IMR-90 (cell line): ENCODE data around the gene APOE. TPM values are rescaled to one million over a fixed set of nuclear protein-coding genes. Genes with fewer than 3 reads are reported as not detected.

Source experiments
- ATAC-seq: fragments of 200-7000 bp; cut with Tn5 transposase; 2 replicates; pipeline ENCODE4 v1.9.1; 2020; ENCODE audit warnings: low read depth, mild to moderate bottlenecking, moderate library complexity
- BruUV-seq: library from RNA; stranded (reverse); fragments of 400-500 nt; replicated peaks from 2 replicates; lab custom pipeline; 2021; lab: Mats Ljungman, UMichigan
- CTCF ChIA-PET: fragments of 300-600 bp; formaldehyde crosslinking; extraction: SDS; loops from one replicate; lab custom pipeline; 2021; ENCODE audit warnings: antibody characterized with exemption; lab: Yijun Ruan, JAX
- POLR2A ChIA-PET: fragments of 300-600 bp; sonication (Branson Sonifier 250); formaldehyde crosslinking; loops from one replicate; lab custom pipeline; 2022; ENCODE audit warnings: antibody characterized with exemption; ENCODE audit not compliant: unreplicated experiment; lab: Charles Lee
- DNase-seq: peaks from one replicate; pipeline ENCODE4 v3.0.0; 2013
- H2AFZ ChIP-seq: replicated peaks from 2 replicates; pipeline ENCODE3; 2013; ENCODE audit warnings: low read length, mild to moderate bottlenecking; ENCODE audit not compliant: poor library complexity
- H2AK5ac ChIP-seq: 2 replicates; pipeline ENCODE4 v1.6.1; 2013; ENCODE audit warnings: low read depth, low read length, inconsistent platforms
- H2AK9ac ChIP-seq: replicated peaks from 2 replicates; pipeline ENCODE3; 2013; ENCODE audit warnings: mild to moderate bottlenecking, low read depth, low read length, moderate library complexity; ENCODE audit not compliant: poor library complexity
- H2BK120ac ChIP-seq: 2 replicates; pipeline ENCODE4 v1.6.1; 2013; ENCODE audit warnings: low read depth, low read length, inconsistent platforms
- H2BK15ac ChIP-seq: 3 replicates; pipeline ENCODE4 v1.6.1; 2013; ENCODE audit warnings: low read depth, low read length, inconsistent platforms
- H2BK20ac ChIP-seq: 2 replicates; pipeline ENCODE4 v1.6.1; 2013; ENCODE audit warnings: low read depth, mild to moderate bottlenecking, inconsistent platforms, low read length, moderate library complexity
- H2BK5ac ChIP-seq: 2 replicates; pipeline ENCODE4 v1.6.1; 2013; ENCODE audit warnings: mild to moderate bottlenecking, low read depth, low read length, inconsistent platforms; ENCODE audit not compliant: poor library complexity, severe bottlenecking
- H3K14ac ChIP-seq: replicated peaks from 2 replicates; pipeline ENCODE4 v1.6.1; 2013; ENCODE audit warnings: low read depth, low read length, inconsistent platforms
- H3K18ac ChIP-seq: 2 replicates; pipeline ENCODE4 v1.6.1; 2013; ENCODE audit warnings: low read depth, low read length, control low read depth
- H3K23ac ChIP-seq: 2 replicates; pipeline ENCODE4 v1.6.1; 2013; ENCODE audit warnings: low read depth, low read length, inconsistent platforms
- H3K27ac ChIP-seq: 2 replicates; pipeline ENCODE4 v1.5.1; 2013; ENCODE audit warnings: mild to moderate bottlenecking, control low read depth, low read length; ENCODE audit not compliant: insufficient read depth
- H3K27me3 ChIP-seq: 2 replicates; pipeline ENCODE4 v1.6.1; 2013; ENCODE audit warnings: low read length; ENCODE audit not compliant: control insufficient read depth, insufficient read depth
- H3K36me3 ChIP-seq: 2 replicates; pipeline ENCODE4 v1.6.1; 2013; ENCODE audit warnings: low read length, mixed read lengths; ENCODE audit not compliant: control insufficient read depth, insufficient read depth
- H3K4ac ChIP-seq: 2 replicates; pipeline ENCODE4 v1.6.1; 2013; ENCODE audit warnings: low read depth, low read length, inconsistent platforms
- H3K4me1 ChIP-seq: 2 replicates; pipeline ENCODE4 v1.6.1; 2013; ENCODE audit warnings: low read length, mixed read lengths; ENCODE audit not compliant: control insufficient read depth, insufficient read depth
- H3K4me2 ChIP-seq: 2 replicates; pipeline ENCODE4 v1.6.1; 2013; ENCODE audit warnings: low read depth, mild to moderate bottlenecking, control low read depth, low read length, moderate library complexity
- H3K4me3 ChIP-seq: 2 replicates; pipeline ENCODE4 v1.5.1; 2013; ENCODE audit warnings: low read depth, mild to moderate bottlenecking, control low read depth, low read length, moderate library complexity; ENCODE audit not compliant: insufficient read depth
- H3K56ac ChIP-seq: 2 replicates; pipeline ENCODE4 v1.6.1; 2013; ENCODE audit warnings: low read length, inconsistent platforms; ENCODE audit not compliant: insufficient read depth; ENCODE audit errors: extremely low read depth
- H3K79me1 ChIP-seq, 2 experiments: 2 replicates each; pipeline ENCODE4 v1.6.1; 2013; ENCODE audit warnings: low read length in 2 of 2, inconsistent platforms in 1 of 2, low read depth in 1 of 2
- H3K9ac ChIP-seq: 2 replicates; pipeline ENCODE4 v1.6.1; 2013; ENCODE audit warnings: low read depth, low read length, control low read depth
- H3K9me1 ChIP-seq: 2 replicates; pipeline ENCODE4 v1.6.1; 2013; ENCODE audit warnings: low read length, inconsistent platforms; ENCODE audit not compliant: insufficient read depth
- H3K9me3 ChIP-seq: 2 replicates; pipeline ENCODE4 v1.6.1; 2013; ENCODE audit warnings: low read length; ENCODE audit not compliant: control insufficient read depth, insufficient read depth
- H4K20me1 ChIP-seq: 2 replicates; pipeline ENCODE4 v1.6.1; 2013; ENCODE audit warnings: low read length, inconsistent platforms; ENCODE audit not compliant: insufficient read depth
- H4K5ac ChIP-seq: 2 replicates; pipeline ENCODE4 v1.6.1; 2013; ENCODE audit warnings: mild to moderate bottlenecking, low read depth, low read length, control low read depth
- H4K8ac ChIP-seq, 2 experiments: 2 replicates each; pipeline ENCODE4 v1.6.1; 2013; ENCODE audit warnings: low read depth in 2 of 2, low read length in 2 of 2, control low read depth in 1 of 2, inconsistent platforms in 1 of 2
- H4K91ac ChIP-seq: 2 replicates; pipeline ENCODE4 v1.6.1; 2013; ENCODE audit warnings: low read depth, low read length, inconsistent platforms; ENCODE audit not compliant: insufficient read depth
- CEBPB ChIP-seq: IDR thresholded peaks from 2 replicates; pipeline ENCODE4 v1.6.1; 2012; ENCODE audit warnings: low read depth, low read length, improper control_type of control experiment
- CHD1 ChIP-seq: IDR thresholded peaks from 2 replicates; pipeline ENCODE4 v1.6.1; 2012; ENCODE audit warnings: low read depth, low read length, improper control_type of control experiment
- CTCF ChIP-seq: conservative IDR thresholded peaks from 2 replicates; pipeline ENCODE4 v1.5.1; 2012; ENCODE audit warnings: mild to moderate bottlenecking, low read depth, low read length, improper control_type of control experiment
- FOS ChIP-seq: fragments of 150-350 bp; IDR thresholded peaks from 2 replicates; pipeline ENCODE4 v1.6.1; 2016; ENCODE audit warnings: low read depth, low read length
- MAFK ChIP-seq: IDR thresholded peaks from 2 replicates; pipeline ENCODE4 v1.6.1; 2012; ENCODE audit warnings: low read depth, low read length, improper control_type of control experiment
- MAZ ChIP-seq: IDR thresholded peaks from 2 replicates; pipeline ENCODE4 v1.6.1; 2012; ENCODE audit warnings: low read depth, mild to moderate bottlenecking, low read length, improper control_type of control experiment, moderate library complexity, borderline replicate concordance
- MXI1 ChIP-seq: IDR thresholded peaks from 2 replicates; pipeline ENCODE4 v1.6.1; 2012; ENCODE audit warnings: low read depth, mild to moderate bottlenecking, low read length, moderate library complexity, borderline replicate concordance
- NFE2L2 ChIP-seq: fragments of 150-350 bp; IDR thresholded peaks from 2 replicates; pipeline ENCODE4 v1.6.1; 2016; ENCODE audit warnings: low read depth, mild to moderate bottlenecking, low read length
- POLR2A ChIP-seq: IDR thresholded peaks from 2 replicates; pipeline ENCODE4 v1.6.1; 2012; ENCODE audit warnings: mild to moderate bottlenecking, low read depth, low read length
- RAD21 ChIP-seq: IDR thresholded peaks from 2 replicates; pipeline ENCODE4 v1.6.1; 2012; ENCODE audit warnings: low read length, improper control_type of control experiment
- RCOR1 ChIP-seq: IDR thresholded peaks from 2 replicates; pipeline ENCODE4 v1.6.1; 2012; ENCODE audit warnings: mild to moderate bottlenecking, low read length, improper control_type of control experiment; ENCODE audit not compliant: insufficient replicate concordance
- RFX5 ChIP-seq: IDR thresholded peaks from 2 replicates; pipeline ENCODE4 v1.8.0; 2012; ENCODE audit warnings: low read depth, mild to moderate bottlenecking, low read length, moderate library complexity
- USF2 ChIP-seq: fragments of 150-350 bp; IDR thresholded peaks from 2 replicates; pipeline ENCODE4 v1.6.1; 2017; ENCODE audit warnings: mild to moderate bottlenecking, antibody characterized with exemption, low read length, low read depth
- WGBS, 2 experiments: methylation state at CpG; one replicate each; pipeline versions ENCODE4 v1.1.5 to v1.1.7; 2013; ENCODE audit warnings: missing lambda C conversion rate in 2 of 2; ENCODE audit not compliant: insufficient read length in 1 of 2; ENCODE audit errors: extremely low coverage in 2 of 2; 5-methylcytosine and 5-hydroxymethylcytosine counted together
- dilution Hi-C: fragments of 300-500 bp; cut with HindIII; formaldehyde crosslinking; loops from one replicate; pipeline ENCODE4 v1.14.3; 2018; ENCODE audit warnings: low sequenced_read_pairs; ENCODE audit not compliant: unreplicated experiment
- in situ Hi-C: fragments of 300-500 bp; cut with MboI; formaldehyde crosslinking; loops from 3 replicates; pipeline ENCODE4 v1.14.3; 2019; ENCODE audit warnings: low sequenced_read_pairs, inconsistent platforms, mixed read lengths
- intact Hi-C: fragments of 100-400 bp; cut with micrococcal nuclease; formaldehyde crosslinking; loops from 2 replicates; pipeline ENCODE4 v1.10.0; 2022
- polyA plus RNA-seq, 3 experiments: library from polyadenylated mRNA; depleted of rRNA; stranded (reverse); fragments of >200 nt; gene quantifications; 2 replicates each; pipeline ENCODE4 v1.2.3, GENCODE V29; 2012; ENCODE audit warnings: low replicate concordance in 1 of 3
- total RNA-seq: library from RNA; depleted of rRNA; stranded (reverse); fragments of >200 nt; gene quantifications from 2 replicates; pipeline ENCODE4 v1.2.3, GENCODE V29; 2012

APOE gene
- total and polyA plus RNA-seq, 2 of the 4 experiments (the other 2 are of a cell fraction) = 0.18 to 2.0 TPM

GRCh38 chr19:44957526-44957925, 51.9 kb downstream of the APOE start (continued):
- TF ChIP-seq CHD1 (no peak), MXI1 (no peak), USF2 (no peak), MAFK (no peak), POLR2A (no peak), NFE2L2 (no peak)

GRCh38 chr19:44958090-44958489, 52.5 kb downstream of the APOE start:
- peaks cover 11% of the 10 kb centered on the region; the same call in 1 of the 2 replicates for H3K9me1 ChIP-seq
- WGBS, 2 experiments = 60% methylated on average over 1 of the region's 9 CpGs; no CpG with 5 or more reads in 1 of the 2 experiments
- H4K8ac ChIP-seq = no peak overlapping the region
- ATAC-seq (no peak), DNase-seq (no peak)
- intact Hi-C loops = loop anchor here (10.0 kb wide), 1 partner anchor 383 kb away; no protein-coding TSS in a partner anchor
- H3K4me2 ChIP-seq = no peak overlapping the region
- no peaks in the 10 kb centered on the region for H3K27me3 ChIP-seq
- H4K20me1 ChIP-seq = peaks cover 64% of the 10 kb centered on the region
- H3K27ac ChIP-seq = no peak overlapping the region
- POLR2A ChIA-PET = no interaction called here
- no peak overlapping the region for H2BK20ac ChIP-seq
- H3K79me1 ChIP-seq = peaks cover 12 to 83% of the 10 kb centered on the region in 2 experiments
- H3K23ac ChIP-seq = no peak overlapping the region
- no peak overlapping the region for H2AK5ac ChIP-seq
- H3K56ac ChIP-seq = no peak overlapping the region
- H4K5ac ChIP-seq = no peak overlapping the region
- CTCF ChIA-PET = interaction anchor here (0.6 kb wide), 1 partner anchor 15 kb away, joined by 5 read pairs; no protein-coding TSS in a partner anchor
- H3K9ac ChIP-seq = no peak overlapping the region
- H3K9me3 ChIP-seq = no peaks in the 10 kb centered on the region
- dilution Hi-C loops = no loop called here
- no peak overlapping the region for H3K14ac ChIP-seq
- no peak overlapping the region for H3K4ac ChIP-seq
- H2AFZ ChIP-seq = no peak overlapping the region
- H3K4me3 ChIP-seq = no peak overlapping the region
- H3K18ac ChIP-seq = no peak overlapping the region
- H2AK9ac ChIP-seq = no peak overlapping the region
- no TSS peak for BruUV-seq
- H2BK15ac ChIP-seq = no peak overlapping the region
- peaks cover 17% of the 10 kb centered on the region for H3K36me3 ChIP-seq
- H4K91ac ChIP-seq = no peak overlapping the region
- peaks cover 7% of the 10 kb centered on the region for H3K4me1 ChIP-seq
- H2BK120ac ChIP-seq = no peak overlapping the region
- in situ Hi-C loops = loop anchor here (10.0 kb wide), 1 partner anchor 273 kb away; no protein-coding TSS in a partner anchor
- H2BK5ac ChIP-seq = no peak overlapping the region
- no peak for TF ChIP-seq USF2
- TF ChIP-seq FOS = no peak
- TF ChIP-seq RAD21 = no peak
- TF ChIP-seq MXI1 = no peak
- no peak for TF ChIP-seq RCOR1
- TF ChIP-seq CTCF = no peak
- TF ChIP-seq MAFK = no peak
- TF ChIP-seq RFX5 = no peak
- no peak for TF ChIP-seq MAZ
- no peak for TF ChIP-seq CHD1
- no peak for TF ChIP-seq CEBPB
